ENCODE measurements around the gene RASAL2. TPM values are rescaled to one million over a fixed set of nuclear protein-coding genes. Genes with fewer than 3 reads are reported as not detected.
"Not testable (repeated sequence)": the region's sequence is repeated elsewhere in the genome, so short reads cannot be mapped to it uniquely, and the experiment has no call there.

The RASAL2 gene
- total RNA-seq, 1 donor from 2014 or later = 45.8 TPM

GRCh38 chr1:178307264-178307663, 213.4 kb downstream of the RASAL2 start:
- no peak for DNase-seq (ENCODE audit: low spot score)
- intact Hi-C loops (cut with DNase I) = no loop called here

- no peak for DNase-seq (ENCODE audit: low spot score)
- intact Hi-C loops (cut with DNase I) = no loop called here
Measured at GRCh38 chr1:178308438-178308837, 214.5 kb downstream of the RASAL2 start.

DNA sequence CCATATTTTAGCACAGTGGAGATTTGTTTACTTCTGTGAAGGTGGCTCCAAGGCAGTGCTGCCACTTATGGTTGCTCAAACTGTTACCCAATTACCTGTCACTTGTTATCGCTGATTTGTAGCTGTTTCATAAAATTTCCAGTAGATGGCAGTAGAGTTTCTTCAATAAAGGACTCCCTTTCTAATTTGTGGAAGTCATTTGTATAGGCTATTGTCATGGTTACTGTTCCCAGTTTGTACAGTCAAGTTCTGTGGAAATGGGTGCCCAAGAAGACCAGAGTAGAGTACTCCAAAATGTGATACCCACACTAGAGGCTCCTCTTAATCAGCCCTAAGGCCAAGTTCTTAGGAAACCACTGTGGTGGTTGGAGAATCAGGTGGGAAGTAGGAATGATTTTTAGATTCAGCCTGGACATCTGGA, 216.8 kb downstream of the RASAL2 start:
- intact Hi-C loops (cut with DNase I) = loop anchor here (2.0 to 5.0 kb wide), 2 partner anchors 77 to 190 kb away; no protein-coding TSS in a partner anchor
- no peak for DNase-seq (ENCODE audit: low spot score)

- DNase-seq (ENCODE audit: low spot score) = no peak
- intact Hi-C loops (cut with DNase I) = loop anchor here (2.0 to 5.0 kb wide), 2 partner anchors 76 to 190 kb away; no protein-coding TSS in a partner anchor
Measured at GRCh38 chr1:178311164-178311563, 217.3 kb downstream of the RASAL2 start.

DNA sequence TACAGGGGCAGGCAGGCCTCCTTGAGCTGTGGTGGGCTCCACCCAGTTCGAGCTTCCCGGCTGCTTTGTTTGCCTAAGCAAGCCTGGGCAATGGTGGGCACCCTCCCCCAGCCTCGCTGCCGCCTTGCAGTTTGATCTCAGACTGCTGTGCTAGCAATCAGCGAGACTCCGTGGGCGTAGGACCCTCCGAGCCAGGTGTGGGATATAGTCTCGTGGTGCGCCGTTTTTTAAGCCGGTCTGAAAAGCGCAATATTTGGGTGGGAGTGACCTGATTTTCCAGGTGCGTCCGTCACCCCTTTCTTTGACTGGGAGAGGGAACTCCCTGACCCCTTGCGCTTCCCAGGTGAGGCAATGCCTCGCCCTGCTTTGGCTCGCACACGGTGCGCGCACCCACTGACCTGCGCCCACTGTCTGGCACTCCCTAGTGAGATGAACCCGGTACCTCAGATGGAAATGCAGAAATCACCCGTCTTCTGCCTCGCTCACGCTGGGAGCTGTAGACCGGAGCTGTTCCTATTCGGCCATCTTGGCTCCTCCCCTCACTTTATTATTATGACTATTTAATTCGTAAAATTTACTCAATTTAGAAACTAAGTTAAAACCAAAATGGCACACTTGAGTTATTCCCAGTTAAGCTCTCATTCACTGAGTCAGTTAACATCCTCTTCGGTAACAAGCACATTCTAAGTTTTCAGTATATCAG, 226.5 kb downstream of the RASAL2 start:
- DNase-seq (ENCODE audit: low spot score); intact Hi-C loops (cut with DNase I): not testable (repeated sequence)

GRCh38 chr1:178323067-178323466, 229.2 kb downstream of the RASAL2 start:
- intact Hi-C loops (cut with DNase I) = no loop called here
- no peak for DNase-seq (ENCODE audit: low spot score)

DNA sequence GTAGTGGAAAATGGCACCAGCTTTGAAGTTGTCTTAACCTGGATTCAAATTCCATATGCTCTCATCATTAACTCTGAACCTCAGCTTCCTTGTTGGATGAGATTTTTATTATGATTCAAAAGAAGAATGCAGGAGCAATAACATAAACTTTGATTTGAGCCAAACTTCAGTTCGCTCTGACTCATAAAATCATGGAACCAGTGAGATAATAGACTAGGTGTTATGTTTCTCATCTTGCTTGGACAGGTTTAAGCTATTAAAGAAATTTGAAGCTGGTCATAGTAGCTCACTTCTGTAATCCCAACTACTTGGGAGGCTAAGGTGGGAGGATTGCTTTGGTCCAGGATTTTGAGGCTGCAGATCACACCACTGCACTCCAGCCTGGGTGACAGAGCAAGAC, 230.1 kb downstream of the RASAL2 start:
- no peak for DNase-seq (ENCODE audit: low spot score)
- intact Hi-C loops (cut with DNase I) = no loop called here

GRCh38 chr1:178328728-178329127, 234.8 kb downstream of the RASAL2 start:
- no peak for DNase-seq (ENCODE audit: low spot score)
- intact Hi-C loops (cut with DNase I) = no loop called here

DNA sequence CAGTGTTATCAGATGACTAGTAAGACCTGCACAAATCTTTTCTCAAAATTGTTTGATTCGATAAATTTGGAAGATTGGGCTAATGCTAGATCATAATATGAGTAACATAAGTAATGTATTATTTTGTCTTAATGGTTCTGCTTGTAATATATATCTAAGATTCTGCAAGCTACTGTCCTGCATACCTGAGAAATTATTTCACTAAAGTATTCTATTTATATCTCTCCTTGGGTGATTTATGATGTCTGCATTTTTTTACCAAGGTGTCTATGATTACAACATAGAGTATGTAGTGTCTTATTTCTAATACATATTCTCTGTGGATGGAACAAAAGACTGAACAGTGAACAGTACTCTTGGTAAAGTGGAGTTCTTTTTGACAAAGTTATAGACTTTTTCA, 236.2 kb downstream of the RASAL2 start:
- intact Hi-C loops (cut with DNase I) = no loop called here

DNA sequence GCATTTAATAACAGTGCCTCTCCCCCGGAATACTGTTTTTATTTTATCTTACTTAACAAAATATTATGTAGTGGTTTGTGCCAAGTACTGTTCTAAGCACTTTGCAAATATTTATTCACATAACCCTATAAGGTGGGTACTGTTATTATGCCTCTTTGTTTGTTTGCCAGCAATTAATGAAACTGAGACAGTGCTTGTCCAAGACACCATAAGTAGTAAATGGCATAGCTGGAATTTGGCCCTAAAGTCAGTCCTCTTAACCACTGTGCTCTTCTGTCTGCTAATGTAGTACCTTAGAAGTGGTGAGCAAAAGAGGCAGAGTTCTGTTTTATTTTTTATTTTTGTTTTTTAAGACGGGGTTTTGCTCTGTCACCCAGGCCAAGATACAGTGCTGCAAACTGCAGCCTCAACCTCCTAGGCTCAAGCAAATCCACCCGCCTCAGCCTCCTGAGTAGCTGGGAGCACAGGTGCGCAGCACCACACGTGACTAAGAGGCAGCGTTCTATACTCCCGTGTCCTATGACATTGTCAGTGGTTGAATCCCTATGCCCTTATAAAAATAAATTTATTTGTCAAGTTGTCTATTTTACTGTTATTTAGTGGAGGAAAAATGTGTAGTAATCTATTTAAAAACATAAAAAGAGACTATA, 237.1 kb downstream of the RASAL2 start:
- intact Hi-C loops (cut with DNase I) = no loop called here
- DNase-seq (ENCODE audit: low spot score) = no peak

More for the DNA sequence above, 236.2 kb downstream of the RASAL2 start:
- DNase-seq (ENCODE audit: low spot score) = no peak

- intact Hi-C loops (cut with DNase I) = no loop called here
- no peak for DNase-seq (ENCODE audit: low spot score)
Measured at GRCh38 chr1:178335426-178335825, 241.5 kb downstream of the RASAL2 start.

- no peak for DNase-seq (ENCODE audit: low spot score)
- intact Hi-C loops (cut with DNase I) = no loop called here
Measured at GRCh38 chr1:178337091-178337706, 243.3 kb downstream of the RASAL2 start.

DNA sequence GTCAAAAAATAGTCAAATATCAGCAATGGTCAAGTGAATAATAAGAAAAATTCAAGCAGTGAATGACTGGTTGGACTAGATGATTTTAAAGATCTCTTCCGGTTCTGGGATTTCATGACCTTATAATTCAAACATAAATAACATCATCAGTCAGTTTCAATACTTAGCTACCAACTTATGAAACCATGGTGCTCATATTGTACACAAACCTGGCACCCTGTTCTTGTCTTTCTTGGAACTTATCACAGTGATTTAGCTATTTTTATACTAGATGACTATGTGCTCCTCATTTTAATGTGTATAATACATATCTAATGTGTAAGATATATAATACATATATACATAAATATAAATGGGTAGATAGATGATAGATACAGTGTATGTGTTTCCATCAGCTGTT, 245.9 kb downstream of the RASAL2 start:
- intact Hi-C loops (cut with DNase I) = loop anchor here (5.0 kb wide), 1 partner anchor 283 kb away; no protein-coding TSS in a partner anchor
- DNase-seq (ENCODE audit: low spot score) = no peak

DNA sequence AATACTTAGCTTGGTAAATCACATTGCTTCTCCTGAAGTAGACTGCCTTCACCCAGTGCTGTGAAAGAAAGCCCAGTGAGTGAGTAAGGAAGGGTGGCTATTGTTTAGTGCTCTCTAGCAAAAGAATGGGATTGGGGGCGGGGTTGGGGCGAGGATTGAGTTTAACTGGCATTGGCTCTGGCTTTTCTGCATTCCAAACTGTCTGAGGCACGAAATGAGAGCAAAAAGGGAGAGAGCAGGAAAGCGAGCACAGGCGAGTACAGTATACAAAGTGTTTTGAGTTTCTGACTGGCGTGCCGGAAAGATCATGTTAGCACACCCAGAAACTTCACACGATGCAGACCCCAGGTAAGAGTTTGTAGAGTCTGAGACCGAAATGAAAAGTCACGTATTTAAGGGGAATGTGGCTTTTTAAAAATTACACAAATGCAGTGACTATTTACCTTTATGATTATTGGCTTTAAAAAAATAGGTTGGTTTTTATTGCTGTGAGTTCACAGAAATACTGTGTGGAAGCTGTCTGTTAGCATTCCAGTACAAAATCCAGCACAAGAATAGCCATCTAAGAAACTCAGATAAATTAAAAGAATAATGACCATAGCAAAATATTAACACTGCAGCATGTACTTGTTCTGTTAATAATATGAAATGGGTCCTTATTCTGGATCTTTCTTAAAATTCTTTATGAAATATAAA, 247.5 kb downstream of the RASAL2 start:
- peak; percentile 80 for DNase-seq (ENCODE audit: low spot score)
- intact Hi-C loops (cut with DNase I) = loop anchor here (5.0 kb wide), 1 partner anchor 284 kb away; no protein-coding TSS in a partner anchor

DNA sequence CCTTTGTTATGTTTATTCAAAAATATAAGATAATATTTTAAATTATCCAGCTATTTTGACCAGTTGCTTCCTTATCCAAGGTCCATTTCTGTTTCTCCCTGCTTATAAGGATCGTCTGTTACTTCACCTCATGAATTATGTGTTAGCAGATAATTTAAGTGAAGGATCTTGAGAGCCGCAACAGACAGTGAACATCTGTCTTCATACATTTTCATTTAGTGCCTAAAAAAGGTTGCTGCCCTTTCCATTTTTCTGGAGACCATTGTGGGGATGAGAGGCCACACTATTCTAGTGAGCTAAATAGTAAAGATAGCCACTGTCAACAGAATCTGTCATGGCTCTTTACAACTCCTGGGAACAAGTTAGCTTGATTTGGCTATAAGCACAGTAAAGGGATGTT, 248.8 kb downstream of the RASAL2 start:
- intact Hi-C loops (cut with DNase I) = loop anchor here (5.0 kb wide), 1 partner anchor 285 kb away; no protein-coding TSS in a partner anchor
- no peak for DNase-seq (ENCODE audit: low spot score)

GRCh38 chr1:178344513-178345091, 250.7 kb downstream of the RASAL2 start:
- no peak for DNase-seq (ENCODE audit: low spot score)
- intact Hi-C loops (cut with DNase I) = loop anchor here (5.0 kb wide), 2 partner anchors 118 to 287 kb away; no protein-coding TSS in a partner anchor

DNA sequence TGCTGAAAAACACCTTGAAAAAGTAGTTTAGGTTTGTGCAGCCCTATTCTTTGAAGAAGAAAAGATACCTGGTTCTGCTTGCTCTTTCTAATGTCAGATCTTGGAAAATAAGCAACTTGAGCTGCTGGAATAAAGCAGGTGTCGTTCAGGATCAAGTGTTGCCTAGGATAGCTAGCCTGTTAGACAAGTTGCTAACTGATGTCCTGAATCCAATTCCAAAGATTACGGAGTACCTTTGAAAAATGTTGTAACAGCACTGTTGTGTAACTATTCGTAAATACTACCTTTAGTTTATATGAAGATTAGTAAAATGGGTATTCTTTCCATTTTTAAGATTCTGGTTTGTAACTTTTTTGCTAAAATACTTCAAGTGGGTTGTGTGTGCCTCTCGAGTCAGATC, 251.3 kb downstream of the RASAL2 start:
- DNase-seq (ENCODE audit: low spot score) = no peak
- intact Hi-C loops (cut with DNase I) = loop anchor here (5.0 kb wide), 1 partner anchor 117 kb away; no protein-coding TSS in a partner anchor

GRCh38 chr1:178345807-178346206, 251.9 kb downstream of the RASAL2 start:
- no peak for DNase-seq (ENCODE audit: low spot score)
- intact Hi-C loops (cut with DNase I) = loop anchor here (5.0 kb wide), 1 partner anchor 116 kb away; no protein-coding TSS in a partner anchor

- intact Hi-C loops (cut with DNase I) = loop anchor here (5.0 kb wide), 1 partner anchor 112 kb away; no protein-coding TSS in a partner anchor
Measured at GRCh38 chr1:178349801-178350200, 255.9 kb downstream of the RASAL2 start.

More at GRCh38 chr1:178349801-178350200, 255.9 kb downstream of the RASAL2 start:
- DNase-seq (ENCODE audit: low spot score) = no peak

All from cardiac septum (tissue), 1 donor.